GM12872 (cell line): ENCODE measurements around the gene MYO15B.
A peak's percentile ranks its signal among the peaks of the same experiment; 100 is the strongest.

ENCODE experiments used
- TF ChIP-seq, protein P1 (sequence below): IDR thresholded peaks from 3 replicates; pipeline ENCODE4 v1.5.1; 2011; ENCODE audit warnings: low read depth, mild to moderate bottlenecking, low read length, moderate library complexity; ENCODE audit not compliant: insufficient read depth

Gene MYO15B

DNA sequence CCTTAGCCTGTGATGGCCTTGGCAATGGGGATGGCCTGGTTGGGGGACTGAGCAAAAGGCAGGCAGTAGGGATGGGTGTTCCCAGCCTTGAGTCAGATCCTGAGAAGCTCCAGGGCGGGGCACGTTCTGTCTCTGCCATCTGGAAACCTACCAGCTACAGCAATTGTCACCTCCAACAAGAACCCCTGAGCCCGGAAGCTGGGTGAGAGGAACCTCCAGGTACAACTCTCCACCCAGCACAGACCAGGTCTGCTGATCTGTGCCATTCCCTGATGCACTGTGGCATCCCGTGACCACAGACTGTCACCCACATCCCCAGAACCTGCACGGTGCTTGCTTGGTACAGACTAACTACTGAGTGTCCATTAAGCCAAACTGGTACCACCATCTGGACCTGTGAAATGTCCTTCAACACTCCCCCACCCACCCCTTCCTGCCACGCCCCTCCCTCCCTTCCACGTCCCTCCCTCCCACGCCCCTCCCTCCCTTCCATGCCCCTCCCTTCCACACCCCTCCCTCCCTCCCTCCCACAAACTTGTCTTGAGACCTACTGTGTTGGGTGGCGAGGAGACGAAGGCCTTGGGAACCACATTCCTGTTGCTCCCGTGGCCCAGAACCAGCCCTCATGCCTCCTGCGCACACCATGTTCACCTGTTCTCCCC, 16.6 kb downstream of the MYO15B start:
- TF ChIP-seq, protein P1, sequence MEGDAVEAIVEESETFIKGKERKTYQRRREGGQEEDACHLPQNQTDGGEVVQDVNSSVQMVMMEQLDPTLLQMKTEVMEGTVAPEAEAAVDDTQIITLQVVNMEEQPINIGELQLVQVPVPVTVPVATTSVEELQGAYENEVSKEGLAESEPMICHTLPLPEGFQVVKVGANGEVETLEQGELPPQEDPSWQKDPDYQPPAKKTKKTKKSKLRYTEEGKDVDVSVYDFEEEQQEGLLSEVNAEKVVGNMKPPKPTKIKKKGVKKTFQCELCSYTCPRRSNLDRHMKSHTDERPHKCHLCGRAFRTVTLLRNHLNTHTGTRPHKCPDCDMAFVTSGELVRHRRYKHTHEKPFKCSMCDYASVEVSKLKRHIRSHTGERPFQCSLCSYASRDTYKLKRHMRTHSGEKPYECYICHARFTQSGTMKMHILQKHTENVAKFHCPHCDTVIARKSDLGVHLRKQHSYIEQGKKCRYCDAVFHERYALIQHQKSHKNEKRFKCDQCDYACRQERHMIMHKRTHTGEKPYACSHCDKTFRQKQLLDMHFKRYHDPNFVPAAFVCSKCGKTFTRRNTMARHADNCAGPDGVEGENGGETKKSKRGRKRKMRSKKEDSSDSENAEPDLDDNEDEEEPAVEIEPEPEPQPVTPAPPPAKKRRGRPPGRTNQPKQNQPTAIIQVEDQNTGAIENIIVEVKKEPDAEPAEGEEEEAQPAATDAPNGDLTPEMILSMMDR, result no peak

DNA sequence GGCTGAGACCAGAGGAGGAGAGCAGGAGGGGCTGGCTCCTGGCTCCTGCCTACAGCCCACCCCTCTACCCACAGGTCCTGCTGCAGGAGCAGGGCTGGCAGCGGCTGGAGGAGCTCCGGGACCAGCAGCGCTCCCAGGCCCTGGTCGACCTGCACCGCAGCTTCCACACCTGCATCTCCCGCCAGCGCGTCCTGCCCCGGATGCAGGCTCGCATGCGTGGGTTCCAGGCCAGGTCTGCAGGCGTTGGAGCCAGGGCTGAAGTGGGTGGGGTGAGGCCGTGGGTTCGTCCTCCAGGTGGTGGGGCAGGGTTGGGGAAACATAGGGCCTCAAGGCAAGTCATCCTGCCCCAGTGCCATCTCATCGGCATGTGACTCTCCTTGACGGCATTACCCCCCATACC, 18.2 kb downstream of the MYO15B start:
- TF ChIP-seq, protein P1, result no peak

DNA sequence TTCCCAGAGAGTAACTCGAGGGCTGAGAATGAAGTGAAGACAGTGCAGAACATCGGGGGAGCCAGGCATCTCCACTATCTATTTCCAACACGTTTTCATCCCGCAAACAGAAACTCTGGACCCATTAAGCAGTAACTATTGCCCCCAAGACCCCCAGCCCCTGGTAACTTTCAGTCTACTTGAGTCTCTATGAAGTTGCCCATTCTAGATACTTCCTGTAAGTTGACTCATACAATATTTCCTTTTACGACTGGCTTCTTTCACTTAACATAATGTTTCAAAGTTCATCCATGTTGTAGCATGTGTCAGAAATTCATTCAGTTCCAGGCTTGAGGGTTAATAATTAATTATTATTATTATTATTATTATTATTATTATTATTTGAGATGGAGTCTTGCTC, 19.5 kb downstream of the MYO15B start:
- TF ChIP-seq, protein P1, result no peak

DNA sequence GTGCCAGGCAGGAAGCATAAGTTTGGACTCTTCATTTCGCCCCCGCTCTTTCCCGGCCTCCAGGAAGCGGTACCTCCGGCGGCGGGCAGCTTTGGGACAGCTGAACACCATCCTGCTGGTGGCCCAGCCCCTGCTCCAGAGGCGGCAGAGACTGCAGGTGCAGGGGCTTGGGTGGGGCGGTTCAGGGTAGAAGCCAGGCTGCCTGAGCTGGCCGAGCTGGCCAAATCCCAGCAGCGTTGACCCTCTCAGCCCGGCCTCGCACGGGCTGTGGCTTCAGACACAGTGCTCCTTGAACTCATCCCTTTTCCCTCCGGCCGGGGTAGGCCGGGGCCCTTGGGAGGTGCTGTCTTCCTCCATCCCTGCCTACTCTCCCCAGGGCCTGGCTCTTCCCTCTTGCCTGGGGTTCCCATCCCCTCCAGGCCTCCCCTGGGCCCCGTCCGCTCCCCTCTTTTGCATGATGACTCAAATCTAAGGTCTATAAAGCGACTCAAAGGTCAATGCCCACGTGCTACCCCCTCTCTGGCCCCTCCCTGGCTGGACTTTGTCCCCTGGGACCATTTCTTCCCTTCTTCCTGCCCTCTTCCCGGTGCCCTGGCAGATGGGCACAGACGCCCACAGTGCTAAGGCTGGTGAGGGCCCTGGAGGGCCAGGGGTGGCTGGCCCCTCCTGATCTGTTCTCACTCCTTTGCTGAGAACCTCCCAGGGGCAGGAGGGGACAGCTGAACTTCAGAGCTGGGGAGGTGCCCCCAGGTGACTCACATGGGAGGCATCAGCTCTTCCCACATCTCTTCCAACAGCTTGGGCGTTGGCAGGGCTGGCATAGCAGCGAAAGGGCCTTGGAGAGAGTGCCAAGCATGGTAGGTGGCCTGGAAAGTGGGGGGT, 22.7 kb downstream of the MYO15B start:
- TF ChIP-seq, protein P1, result no peak

DNA sequence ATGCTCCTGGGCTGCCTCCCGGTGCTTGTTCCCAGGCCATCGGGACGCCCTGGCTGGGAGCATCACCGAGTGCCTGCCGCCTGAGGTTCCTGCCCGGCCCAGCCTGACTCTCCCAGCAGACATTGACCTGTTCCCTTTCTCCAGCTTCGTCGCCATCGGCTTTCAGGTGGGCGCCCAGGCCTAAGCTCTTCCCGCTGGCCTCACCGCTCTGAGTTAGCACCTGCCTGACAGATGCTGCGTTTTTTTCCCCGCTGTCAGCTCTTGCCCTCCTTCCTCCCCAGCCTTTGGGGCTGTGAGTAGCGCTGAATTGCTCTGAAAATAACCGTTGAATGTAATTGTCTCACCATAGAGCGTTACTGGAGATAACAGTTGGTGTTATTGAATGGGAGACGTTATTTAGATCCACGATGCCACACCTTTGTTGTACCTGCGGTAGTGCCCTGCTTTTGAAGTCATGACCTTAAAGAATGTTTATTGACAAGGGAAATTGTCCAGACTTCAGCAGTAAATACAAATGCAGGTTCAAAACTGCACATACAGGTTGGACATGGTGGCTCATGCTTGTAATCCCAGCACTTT, 24.3 kb downstream of the MYO15B start:
- TF ChIP-seq, protein P1, result no peak

DNA sequence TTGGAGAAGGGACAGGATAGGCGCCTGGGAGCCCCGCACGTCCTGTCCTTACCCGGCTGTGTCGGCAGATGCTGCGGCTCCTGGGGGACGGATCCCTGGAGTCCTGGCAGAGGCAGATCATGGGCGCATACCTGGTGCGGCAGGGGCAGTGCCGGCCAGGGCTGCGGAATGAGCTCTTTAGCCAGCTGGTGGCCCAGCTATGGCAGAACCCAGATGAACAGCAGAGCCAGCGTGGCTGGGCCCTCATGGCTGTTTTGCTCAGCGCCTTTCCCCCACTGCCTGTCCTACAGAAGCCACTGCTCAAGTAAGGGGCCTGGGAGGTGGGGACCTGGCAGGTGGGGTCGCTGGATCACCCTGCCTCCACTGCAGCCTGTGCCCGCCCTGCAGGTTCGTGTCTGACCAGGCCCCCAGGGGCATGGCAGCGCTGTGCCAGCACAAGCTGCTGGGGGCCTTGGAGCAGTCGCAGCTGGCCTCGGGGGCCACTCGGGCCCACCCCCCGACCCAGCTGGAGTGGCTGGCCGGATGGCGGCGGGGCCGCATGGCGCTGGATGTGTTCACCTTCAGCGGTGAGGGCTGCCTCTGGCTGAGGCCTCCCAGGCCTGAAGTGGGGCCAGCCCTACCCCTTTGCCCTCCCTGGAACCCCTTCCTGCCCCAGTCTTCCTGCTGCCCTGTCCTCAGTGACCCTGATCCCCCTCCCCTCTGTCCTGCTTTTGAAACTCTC, 25.5 kb downstream of the MYO15B start:
- TF ChIP-seq, protein P1, result no peak

DNA sequence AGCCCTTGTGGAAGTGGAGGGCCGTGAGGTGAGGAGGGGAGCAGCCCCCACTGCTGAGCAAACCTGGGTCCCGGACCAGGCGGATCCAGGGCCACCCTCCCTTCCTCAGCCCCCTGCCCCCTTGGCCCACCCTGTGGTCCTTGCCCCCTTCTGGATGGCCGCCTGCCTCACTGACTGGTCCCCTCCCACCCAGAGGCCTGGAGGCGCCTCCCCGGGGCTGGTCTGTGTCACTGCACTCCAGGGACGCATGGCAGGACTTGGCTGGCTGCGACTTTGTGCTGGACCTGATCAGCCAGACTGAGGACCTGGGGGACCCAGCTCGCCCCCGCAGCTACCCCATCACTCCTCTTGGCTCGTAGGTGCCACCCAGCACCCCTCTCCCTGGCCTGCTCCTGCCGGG, 26.4 kb downstream of the MYO15B start:
- TF ChIP-seq, protein P1, result peak; percentile 31; the same call in 1 of the 3 replicates
